Panc1 (cell line): Measurements from ENCODE around the gene UNC93A.

Experiments
- CTCF ChIP-seq: fragments of 450-650 bp; IDR thresholded peaks from 2 replicates; pipeline ENCODE4 v1.5.1; 2017; ENCODE audit warnings: mild to moderate bottlenecking
- POLR2AphosphoS5 ChIP-seq: IDR thresholded peaks from 2 replicates; pipeline ENCODE4 v1.6.1; 2012; ENCODE audit warnings: mild to moderate bottlenecking, low read depth, low read length, moderate library complexity
- REST ChIP-seq, 2 experiments: IDR thresholded peaks; 2 replicates each; pipeline ENCODE4 v1.6.1; 2011 to 2012; ENCODE audit warnings: low read depth in 2 of 2, control low read depth in 1 of 2, low read length in 1 of 2, mild to moderate bottlenecking in 1 of 2, moderate library complexity in 1 of 2; ENCODE audit not compliant: insufficient read depth in 1 of 2
- SIN3A ChIP-seq: IDR thresholded peaks from 2 replicates; pipeline ENCODE4 v1.6.1; 2012; ENCODE audit warnings: low read depth, mild to moderate bottlenecking, low read length, moderate library complexity, borderline replicate concordance; ENCODE audit not compliant: insufficient read depth

GRCh38 chr6:167300902-167301777, 10.0 kb downstream of the UNC93A start:
- TF ChIP-seq REST (IDR thresholded peaks at IDR 0.05; ENCODE audit: insufficient read depth in 1 of 2, low read depth in 2 of 2, low read length in 1 of 2) = no peak
- no peak for TF ChIP-seq POLR2AphosphoS5
- no peak for TF ChIP-seq CTCF
- TF ChIP-seq SIN3A = no peak
